Ovary (tissue), 3 donors: Measurements from ENCODE around the gene LRPPRC.

ENCODE experiments used
- CTCF ChIP-seq, 3 donors: fragments of 450-650 bp in 2 of 3; fragments of 200-600 bp in 1 of 3; IDR thresholded peaks; one replicate each; pipeline versions ENCODE4 v1.5.1 to v1.8.0; 2016 to 2022; ENCODE audit warnings: antibody characterized with exemption in 3 of 3, mild to moderate bottlenecking in 1 of 3
- EP300 ChIP-seq: sonication (generic); formaldehyde crosslinking; IDR thresholded peaks from one replicate; pipeline ENCODE4 v1.6.1; 2017; ENCODE audit warnings: antibody characterized with exemption
- POLR2A ChIP-seq: fragments of 450-650 bp; IDR thresholded peaks from one replicate; pipeline ENCODE4 v1.6.1; 2017; ENCODE audit warnings: antibody characterized with exemption, mild to moderate bottlenecking, moderate library complexity
- donor health status: DM: no; HTN: no; CAD: no.

- no peak for TF ChIP-seq CTCF (IDR thresholded peaks at IDR 0.05)
- no peak for TF ChIP-seq POLR2A
- no peak for TF ChIP-seq EP300
These were observed 50.4 kb downstream of the LRPPRC start for GRCh38 chr2:43945439-43945838.
